HG02798 (cell line): Measurements from ENCODE around the gene UGT2A3.
"Not testable (repeated sequence)": the region's sequence is repeated elsewhere in the genome, so short reads cannot be mapped to it uniquely, and the experiment has no call there.

ENCODE experiments used
- ATAC-seq: cut with Tn5 transposase; IDR thresholded peaks from one replicate; pipeline ENCODE4 v1.9.1; 2021; ENCODE audit warnings: mild to moderate bottlenecking; ENCODE audit not compliant: unreplicated experiment, poor library complexity

Gene UGT2A3

GRCh38 chr4:68951078-68951805 is at the start of gene UGT2A3:
Gene UGT2A3 (minus strand): TSS chr4:68951804. CDS start chr4:68951760, 44 bp downstream.
- ATAC-seq, result peak; percentile 42

- no peak for ATAC-seq
Observed at GRCh38 chr4:68997040-68997439, 45.4 kb upstream of the UGT2A3 start.

GRCh38 chr4:68995292-68995691 is 43.7 kb upstream of the UGT2A3 start:
- ATAC-seq, result peak; percentile 83

- peak; percentile 66 for ATAC-seq
Observed at GRCh38 chr4:68987007-68987406, 35.4 kb upstream of the UGT2A3 start.

GRCh38 chr4:68985442-68985841 is 33.8 kb upstream of the UGT2A3 start:
- ATAC-seq, result no peak

GRCh38 chr4:68984947-68985346 is 33.3 kb upstream of the UGT2A3 start:
- ATAC-seq, result no peak

- ATAC-seq, result no peak
Observed at GRCh38 chr4:68963374-68963773, 11.8 kb upstream of the UGT2A3 start.

- ATAC-seq, result no peak
Observed at GRCh38 chr4:68962868-68963267, 11.3 kb upstream of the UGT2A3 start.

GRCh38 chr4:68960294-68961163 is 8.9 kb upstream of the UGT2A3 start:
- peak; percentile 67 for ATAC-seq

- ATAC-seq, result not testable (repeated sequence)
Observed at GRCh38 chr4:68959085-68959484, 7.5 kb upstream of the UGT2A3 start.

GRCh38 chr4:68954126-68954525 is 2.5 kb upstream of the UGT2A3 start:
- no peak for ATAC-seq

GRCh38 chr4:68953056-68953596 is 1.5 kb upstream of the UGT2A3 start:
- no peak for ATAC-seq

- ATAC-seq, result no peak
Observed at GRCh38 chr4:68951806-68952585, 392 bp upstream of the UGT2A3 start.

GRCh38 chr4:68950033-68950432 is 1.6 kb downstream of the UGT2A3 start:
- no peak for ATAC-seq

- ATAC-seq, result no peak
Observed at GRCh38 chr4:68948985-68949384, 2.6 kb downstream of the UGT2A3 start.

GRCh38 chr4:68948044-68948743 is 3.4 kb downstream of the UGT2A3 start:
- no peak for ATAC-seq

- ATAC-seq, result no peak
Observed at GRCh38 chr4:68929076-68929737, 22.4 kb downstream of the UGT2A3 start.

GRCh38 chr4:68927165-68927564 is 24.4 kb downstream of the UGT2A3 start:
- no peak for ATAC-seq

- ATAC-seq, result not testable (repeated sequence)
Observed at GRCh38 chr4:68922202-68922601, 29.4 kb downstream of the UGT2A3 start.
